ENCODE measurements around the gene JAKMIP1.
A peak's percentile ranks its signal among the peaks of the same experiment; 100 is the strongest.

The JAKMIP1 gene

DNA sequence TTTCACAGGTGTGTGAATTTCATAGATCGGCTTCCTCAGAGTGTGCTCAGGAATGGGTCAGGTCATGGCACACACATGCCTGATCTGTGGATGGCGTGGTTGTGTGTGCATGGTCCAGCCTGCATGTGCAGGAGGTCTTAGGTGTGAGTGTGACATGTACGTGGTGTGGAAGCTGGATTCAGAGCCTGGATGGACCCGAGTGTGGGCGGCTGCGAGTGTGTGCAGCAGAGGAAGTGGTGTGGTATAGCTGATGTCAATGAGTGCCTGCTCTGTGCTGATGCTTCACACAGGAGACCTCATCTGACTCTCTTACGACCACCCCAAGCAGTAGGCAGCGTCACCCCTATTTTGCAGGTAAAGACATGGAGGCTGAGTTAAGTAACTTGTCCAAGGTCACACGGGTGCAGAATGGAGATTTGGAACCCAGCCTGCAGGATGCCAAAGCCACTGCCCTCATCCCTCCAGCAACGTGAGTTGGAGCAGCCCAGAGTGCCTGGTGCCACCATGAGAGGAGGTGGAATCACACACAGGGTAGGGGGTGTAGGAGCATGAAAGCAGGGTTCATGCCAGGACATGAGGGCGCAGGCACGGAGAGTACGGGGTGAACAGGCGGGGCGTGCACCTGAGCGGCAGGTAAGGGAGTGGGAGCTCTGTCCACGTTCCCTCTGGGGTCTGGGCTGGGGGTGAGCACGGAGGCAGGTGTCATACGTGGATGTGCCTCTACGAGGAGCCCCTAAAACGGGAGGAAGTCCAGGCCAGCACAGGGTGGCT lies 157.9 kb downstream of the JAKMIP1 start:
- no peak for DNase-seq (ENCODE audit: low read depth in 3 of 3)

GRCh38 chr4:6041800-6042199 lies 158.5 kb downstream of the JAKMIP1 start:
- DNase-seq (ENCODE audit: low read depth in 3 of 3) = no peak

DNA sequence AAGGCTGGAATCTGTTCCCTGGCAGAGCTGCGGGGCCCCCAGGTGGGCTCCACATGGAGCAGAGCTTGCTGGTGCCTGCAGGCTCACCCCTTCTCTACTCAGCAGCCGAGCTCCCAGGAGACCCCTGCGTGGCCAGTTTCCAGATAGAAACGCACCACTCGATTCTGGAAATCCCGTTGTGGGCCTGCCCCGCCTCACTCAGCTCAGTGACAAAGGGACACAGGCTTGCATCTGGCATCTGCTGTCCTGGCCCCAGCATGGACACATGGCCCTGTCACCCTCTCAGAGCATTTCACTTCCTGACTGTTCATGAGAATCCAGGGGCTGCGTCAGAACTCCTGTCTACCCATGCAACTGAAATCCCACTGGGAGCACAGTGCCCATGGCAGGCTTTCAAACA lies 161.6 kb downstream of the JAKMIP1 start:
- no peak for DNase-seq (ENCODE audit: low read depth in 3 of 3)

DNA sequence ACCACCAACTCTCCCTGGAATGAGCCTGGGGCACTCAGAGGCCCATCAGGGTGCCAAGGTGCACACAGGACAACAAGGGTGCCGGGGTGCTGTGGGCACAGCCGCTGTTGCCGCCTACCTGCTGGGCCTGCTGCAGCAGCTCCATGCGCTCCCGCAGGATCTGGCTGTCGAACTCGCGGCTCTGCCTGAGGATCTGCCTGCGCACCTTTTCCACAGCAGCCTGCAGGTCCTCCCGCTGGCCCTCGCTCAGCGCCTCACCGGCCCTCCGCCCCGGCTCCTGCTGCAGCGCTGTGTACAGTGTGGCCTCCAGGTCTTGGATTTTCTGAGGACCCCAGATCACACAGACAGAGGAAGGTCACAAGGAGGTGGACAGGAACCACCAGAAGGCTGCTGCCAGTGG lies 164.6 kb downstream of the JAKMIP1 start:
- no peak for DNase-seq (ENCODE audit: low read depth in 3 of 3)

DNA sequence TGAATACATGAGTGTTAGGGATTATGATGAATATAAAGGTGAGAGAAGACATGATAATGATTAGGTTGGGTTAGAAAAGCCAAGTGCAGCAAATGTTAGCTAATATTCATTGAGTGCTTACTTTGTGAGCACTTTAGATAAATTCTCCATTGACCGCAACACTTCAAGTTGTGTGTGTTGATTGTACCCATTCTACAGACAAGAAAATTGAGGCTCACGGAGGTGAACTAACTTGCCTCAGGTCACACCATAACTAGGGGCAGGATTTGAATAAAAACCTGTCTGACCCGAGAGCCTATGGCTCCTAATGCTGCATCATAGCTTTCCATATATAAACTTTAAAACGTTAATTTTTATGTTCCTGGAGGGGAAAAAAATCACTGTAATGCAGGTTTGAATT lies 167.0 kb downstream of the JAKMIP1 start:
- no peak for DNase-seq (ENCODE audit: low read depth in 3 of 3)

DNA sequence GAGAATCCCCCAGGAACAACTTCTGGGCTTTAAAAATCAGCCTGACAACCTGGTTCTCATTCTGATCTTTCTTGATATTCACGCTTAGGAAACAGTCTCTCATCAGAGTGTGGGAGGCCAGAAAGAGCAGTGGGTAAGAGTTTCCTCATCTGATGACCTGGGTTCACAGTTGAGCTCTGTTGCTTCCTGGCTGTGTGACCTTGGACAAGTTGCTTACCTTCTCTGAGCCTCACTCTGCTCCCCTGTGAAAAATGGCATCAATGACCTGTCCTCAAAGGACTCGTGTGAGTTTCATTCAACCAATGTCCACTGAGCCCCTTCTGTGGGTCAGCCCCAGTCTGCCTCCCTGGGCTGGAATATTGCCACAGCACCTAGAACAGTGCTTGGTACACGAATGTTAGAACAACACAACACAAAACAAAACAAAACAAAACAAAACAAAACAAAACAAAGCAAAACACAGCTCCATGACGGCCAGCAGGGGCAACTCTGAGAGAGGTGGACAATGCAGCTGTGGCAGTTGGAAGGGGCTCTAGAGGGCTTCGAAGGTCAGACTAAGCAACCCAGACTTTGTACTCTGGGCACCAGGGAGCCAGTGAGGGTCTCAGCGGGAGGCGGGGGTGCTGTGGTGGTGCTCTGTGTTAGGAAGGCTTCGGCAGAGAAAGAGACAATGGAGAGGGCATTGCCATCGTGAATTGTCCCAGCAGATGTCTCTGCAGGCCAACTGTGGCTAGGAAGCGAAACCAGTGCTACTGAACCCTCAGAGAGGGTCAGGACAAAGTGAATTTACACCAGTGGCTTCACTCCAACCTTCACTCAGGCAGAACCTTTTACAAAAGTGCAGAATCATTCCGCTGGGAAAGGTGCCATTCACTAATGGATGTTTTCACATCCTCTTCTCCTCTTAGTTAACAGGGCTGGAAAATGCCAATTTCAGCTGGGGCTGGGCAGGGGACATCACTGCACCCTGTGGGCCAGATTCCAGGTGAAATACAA lies 167.8 kb downstream of the JAKMIP1 start:
- DNase-seq (ENCODE audit: low read depth in 3 of 3) = no peak

GRCh38 chr4:6031846-6032245 lies 168.5 kb downstream of the JAKMIP1 start:
- DNase-seq (ENCODE audit: low read depth in 3 of 3) = no peak

DNA sequence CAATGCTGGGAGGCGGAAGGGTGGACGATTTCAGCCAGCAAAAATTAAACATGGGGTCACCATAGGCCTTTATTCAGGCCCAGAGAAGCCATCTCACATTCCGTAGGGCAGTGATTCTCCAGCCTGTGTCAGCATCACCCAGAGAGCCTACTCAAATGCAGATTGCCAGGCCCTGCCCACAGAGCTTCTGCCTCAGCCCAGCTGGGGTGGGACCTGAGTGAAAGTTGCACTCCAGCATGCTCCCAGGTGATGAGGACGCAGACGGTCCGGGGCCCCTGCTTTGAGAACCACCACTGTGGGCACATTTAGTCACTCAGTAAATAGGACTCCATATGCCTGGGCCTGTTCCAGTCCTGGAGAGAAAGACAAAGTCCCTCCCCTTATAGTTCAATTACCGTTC lies 169.7 kb downstream of the JAKMIP1 start:
- no peak for DNase-seq (ENCODE audit: low read depth in 3 of 3)

GRCh38 chr4:6029254-6029653 lies 171.1 kb downstream of the JAKMIP1 start:
- DNase-seq (ENCODE audit: low read depth in 3 of 3) = no peak

DNA sequence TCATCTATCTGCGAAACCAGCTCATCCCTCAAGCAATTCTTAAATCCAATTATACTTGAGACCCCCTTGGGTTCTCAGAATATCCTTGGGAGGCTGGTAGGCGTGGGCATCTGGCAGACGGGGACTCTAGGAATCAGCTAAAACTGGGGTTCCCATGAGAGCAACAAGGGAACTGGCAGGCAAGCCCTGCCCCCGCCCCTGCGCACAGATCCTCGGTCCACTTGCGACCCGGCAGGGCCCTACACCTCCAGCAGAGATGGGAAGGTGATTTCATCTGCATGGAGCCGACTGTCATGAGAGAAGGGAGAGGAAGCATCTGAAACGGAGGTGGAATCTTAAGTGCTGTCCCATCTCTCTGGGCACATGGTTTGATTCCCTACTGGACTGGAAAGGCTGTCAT lies 172.2 kb downstream of the JAKMIP1 start:
- DNase-seq (ENCODE audit: low read depth in 3 of 3) = no peak

- no peak for DNase-seq (ENCODE audit: low read depth in 3 of 3)
Observed at GRCh38 chr4:6027392-6027791, 173.0 kb downstream of the JAKMIP1 start.

GRCh38 chr4:6024313-6024960 lies 175.9 kb downstream of the JAKMIP1 start:
- no peak for DNase-seq (ENCODE audit: low read depth in 3 of 3)

DNA sequence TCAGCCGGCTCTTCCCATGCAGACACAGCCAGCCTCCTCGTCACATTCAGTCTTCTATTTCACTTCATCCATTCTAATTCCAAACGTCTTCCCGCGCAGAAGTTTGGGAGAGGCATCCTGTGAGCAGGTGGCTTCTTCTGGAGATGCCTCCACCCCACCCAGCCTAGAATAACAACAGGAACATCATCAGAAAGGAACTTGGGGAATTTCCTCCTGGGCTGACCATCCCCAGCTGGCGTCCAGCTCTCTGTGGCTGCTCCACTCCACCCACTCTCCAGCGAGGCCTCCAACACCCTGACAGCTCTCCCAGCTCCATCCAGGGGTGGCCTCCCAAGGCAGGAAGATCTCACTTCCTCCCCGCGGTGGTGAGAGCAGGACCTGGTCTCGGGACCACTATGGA lies 176.6 kb downstream of the JAKMIP1 start:
- no peak for DNase-seq (ENCODE audit: low read depth in 3 of 3)

GRCh38 chr4:6022607-6023288 lies 177.6 kb downstream of the JAKMIP1 start:
- DNase-seq (ENCODE audit: low read depth in 3 of 3) = no peak

DNA sequence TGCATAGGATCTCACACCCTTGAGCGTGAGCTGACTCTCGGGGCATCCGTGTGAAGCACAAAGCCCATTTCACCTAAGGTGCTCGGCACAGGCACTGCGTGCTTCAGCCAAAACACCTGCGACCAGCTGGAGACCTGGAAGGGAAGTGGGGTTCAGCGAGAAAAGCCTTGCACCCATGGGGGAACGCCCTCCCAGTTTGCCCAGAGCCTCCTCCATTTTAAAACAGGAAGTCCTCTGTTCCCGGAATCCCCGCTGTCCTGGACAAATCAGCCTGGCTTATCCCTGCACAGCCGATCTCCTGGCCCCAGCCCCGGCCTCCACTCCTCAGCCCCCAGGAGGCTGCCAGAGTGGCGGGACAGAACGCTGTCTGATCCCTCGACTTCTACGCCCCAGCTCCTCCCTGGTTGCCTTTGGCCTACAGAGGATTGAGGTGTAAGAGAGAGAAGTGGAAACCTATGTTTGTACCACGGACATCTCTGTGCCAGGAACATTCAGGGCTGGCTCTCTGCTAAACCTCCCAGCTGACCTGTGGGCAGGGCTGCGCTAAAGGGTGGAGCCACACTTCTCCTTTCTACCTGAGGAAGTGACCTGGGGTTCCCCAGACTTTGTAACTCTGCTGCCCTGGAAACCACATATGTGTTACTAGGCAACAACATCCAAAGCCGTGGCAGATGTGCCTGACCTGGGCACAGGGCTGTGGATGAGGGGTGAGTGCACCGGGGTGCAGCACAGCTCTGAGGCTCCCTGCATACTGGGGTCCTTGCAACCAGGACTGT lies 178.3 kb downstream of the JAKMIP1 start:
- DNase-seq (ENCODE audit: low read depth in 3 of 3) = no peak

DNA sequence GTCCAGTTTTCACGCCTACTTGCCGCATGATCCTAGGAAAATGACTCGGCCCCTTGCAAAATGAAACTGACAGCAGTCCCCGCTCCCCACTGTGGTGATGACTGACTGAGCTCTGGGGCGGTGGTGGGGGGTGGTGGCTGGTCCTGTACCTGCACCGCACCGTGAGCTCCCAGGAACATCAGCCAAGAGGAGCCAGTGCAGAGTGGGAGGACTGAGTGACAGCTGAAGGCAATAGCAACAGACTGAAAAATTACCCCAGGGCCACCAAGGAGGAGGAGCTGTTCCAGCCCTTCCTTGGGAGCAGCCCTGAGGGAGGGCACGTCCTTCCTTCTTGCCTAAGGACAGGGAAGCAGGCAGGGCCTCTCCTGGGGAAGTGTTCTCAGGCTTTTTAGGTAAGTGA lies 179.7 kb downstream of the JAKMIP1 start:
- DNase-seq (ENCODE audit: low read depth in 3 of 3) = no peak

- peak in 1 of 3 donors; percentile 33 for DNase-seq (ENCODE audit: low read depth in 3 of 3)
Observed at GRCh38 chr4:6019316-6020263, 180.8 kb downstream of the JAKMIP1 start.

GRCh38 chr4:6018331-6018730 lies 182.0 kb downstream of the JAKMIP1 start, which contains the start of gene C4orf50:
Gene C4orf50, minus strand, starts transcription at chr4:6018431.
- no peak for DNase-seq (ENCODE audit: low read depth in 3 of 3)

GRCh38 chr4:6017800-6018199 lies 182.5 kb downstream of the JAKMIP1 start:
- DNase-seq (ENCODE audit: low read depth in 3 of 3) = no peak

DNA sequence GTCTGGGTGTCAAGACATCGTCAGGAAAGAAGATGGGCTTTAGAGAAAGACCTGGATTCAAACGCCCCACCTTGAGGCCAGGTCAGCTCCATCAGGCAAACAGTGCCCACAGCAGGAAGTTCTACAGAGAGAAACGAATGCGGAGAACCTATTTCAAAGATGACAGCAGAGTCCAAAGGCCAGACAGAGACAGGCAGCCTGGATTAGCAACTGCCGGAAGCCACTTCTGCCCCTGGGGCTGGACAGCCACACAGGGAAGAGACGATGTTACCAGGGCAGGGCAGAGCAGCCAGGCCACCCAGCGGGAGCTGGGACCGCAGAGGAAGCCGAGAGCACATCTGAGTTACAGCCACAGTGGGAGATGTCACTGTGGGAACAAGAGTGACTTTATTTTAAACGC lies 183.3 kb downstream of the JAKMIP1 start:
- no peak for DNase-seq (ENCODE audit: low read depth in 3 of 3)
